ENCODE measurements around the gene AANAT.

The AANAT gene

GRCh38 chr17:76442341-76443338, 24.8 kb upstream of the AANAT start:
- DNase-seq (ENCODE audit: low read depth in 2 of 2), result no peak

DNA sequence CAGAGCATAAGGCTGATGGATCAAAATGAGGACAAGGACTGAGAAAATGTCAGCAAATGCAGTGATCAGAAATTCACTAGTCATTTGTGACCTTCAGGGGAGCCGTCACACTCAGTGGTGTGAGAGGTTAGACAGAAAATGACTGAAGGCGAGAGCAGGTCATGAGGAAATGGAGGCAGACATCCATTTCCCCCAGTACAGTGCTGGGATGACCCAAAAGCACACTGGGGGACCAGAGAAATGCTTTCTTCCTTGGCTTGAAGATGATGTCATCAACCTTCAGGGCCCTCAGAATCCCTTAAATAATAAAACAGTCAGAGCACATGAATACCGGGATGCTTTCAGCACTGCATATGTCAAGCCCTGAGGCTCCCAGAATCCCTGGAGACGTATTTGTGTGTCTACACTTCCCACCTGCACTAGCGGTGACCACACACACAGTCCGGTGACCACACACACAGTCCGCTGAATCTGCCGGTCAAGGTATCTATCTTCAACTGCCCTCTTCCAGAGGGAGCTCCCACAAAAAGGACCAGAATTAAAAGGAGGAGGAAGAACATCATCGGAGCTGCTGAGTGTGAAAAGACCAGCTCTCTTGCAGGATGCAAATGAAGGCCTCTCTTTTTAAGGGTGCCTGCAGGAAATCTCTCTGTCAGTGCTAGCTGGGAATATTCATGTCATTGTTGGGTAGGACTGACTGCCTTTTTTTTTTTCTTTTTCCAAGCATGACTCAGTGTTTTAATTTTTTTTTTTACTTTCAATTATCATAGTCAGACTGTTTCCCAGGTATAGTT, 22.7 kb upstream of the AANAT start:
- no peak for DNase-seq (ENCODE audit: low read depth in 2 of 2)

DNA sequence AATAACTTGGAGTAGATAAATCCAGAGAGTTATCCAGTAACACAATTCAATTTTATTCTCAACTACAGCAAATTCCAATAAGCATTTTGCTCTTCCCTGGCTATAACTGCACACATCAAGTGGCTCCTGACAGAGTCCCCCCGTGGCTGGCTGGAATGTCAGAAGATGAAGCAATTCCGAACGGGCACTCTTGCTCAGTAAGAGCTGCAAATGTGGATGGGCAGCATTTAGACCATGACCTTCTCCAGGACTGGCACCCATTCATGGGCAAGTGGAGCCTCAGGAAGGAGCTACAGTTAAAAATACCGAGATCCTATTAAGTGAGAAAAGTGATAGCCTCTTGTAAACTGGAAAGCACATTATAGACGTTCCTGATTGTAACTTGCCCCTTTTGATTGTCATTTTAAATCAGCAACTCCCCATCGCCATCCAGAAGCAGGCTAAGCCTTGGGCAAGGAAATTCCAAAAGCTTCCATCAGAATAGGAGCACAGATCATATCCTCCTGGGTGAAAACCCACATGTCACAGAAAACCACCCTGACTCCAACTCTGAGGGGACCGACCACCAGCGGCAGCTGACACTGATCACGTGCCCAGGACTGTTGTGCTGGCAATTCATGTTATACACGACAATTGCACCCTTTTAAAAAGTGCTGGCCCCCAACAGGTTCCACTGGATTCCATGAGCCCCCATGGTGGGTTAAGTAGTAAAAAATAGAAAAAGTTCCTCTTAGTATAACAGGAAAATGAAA, 21.5 kb upstream of the AANAT start:
- DNase-seq (ENCODE audit: low read depth in 2 of 2), result no peak

- DNase-seq (ENCODE audit: low read depth in 2 of 2), result no peak
Observed at GRCh38 chr17:76446449-76447231, 20.8 kb upstream of the AANAT start.

- DNase-seq (ENCODE audit: low read depth in 2 of 2), result no peak
Observed at GRCh38 chr17:76447931-76448652, 19.3 kb upstream of the AANAT start.

DNA sequence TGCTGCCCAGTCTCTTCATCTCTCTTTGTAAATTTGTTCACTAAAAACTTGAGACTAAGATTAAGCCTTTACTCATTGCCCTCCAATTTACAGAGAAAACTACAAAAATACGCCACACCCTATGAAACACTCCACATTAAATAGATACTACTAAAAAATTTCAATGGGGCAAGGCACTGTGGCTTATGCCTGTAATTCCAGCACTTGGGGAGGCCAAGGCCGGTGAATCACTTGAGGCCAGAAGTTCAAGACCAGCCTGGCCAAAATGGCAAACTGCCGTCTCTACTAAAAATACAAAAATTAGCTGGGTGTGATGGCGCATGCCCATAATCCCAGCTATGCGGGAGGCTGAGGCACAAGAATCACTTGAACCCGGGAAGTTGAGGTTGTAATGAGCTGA, 18.3 kb upstream of the AANAT start:
- DNase-seq (ENCODE audit: low read depth in 2 of 2), result no peak

DNA sequence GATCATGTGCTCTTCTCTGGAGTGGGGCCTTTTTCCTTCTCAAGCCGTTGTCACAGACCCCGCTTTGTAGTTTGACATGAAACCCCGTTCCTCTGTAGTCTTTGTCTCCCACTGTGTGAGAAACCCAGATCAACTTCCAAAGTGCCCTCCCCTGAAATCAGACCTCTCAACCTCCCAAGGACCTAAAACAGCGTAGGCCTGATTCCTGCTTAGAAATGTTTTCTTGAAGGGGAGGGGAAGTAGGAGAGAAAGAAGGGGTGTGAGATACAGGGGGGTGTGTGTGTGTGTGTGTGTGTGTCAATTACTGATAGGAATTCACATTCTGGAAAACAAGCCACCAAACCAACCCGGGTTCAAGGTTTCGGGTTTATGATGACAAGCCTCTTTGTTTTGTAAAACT, 15.9 kb upstream of the AANAT start:
- DNase-seq (ENCODE audit: low read depth in 2 of 2), result no peak

GRCh38 chr17:76452127-76452659, 15.2 kb upstream of the AANAT start:
- no peak for DNase-seq (ENCODE audit: low read depth in 2 of 2)

DNA sequence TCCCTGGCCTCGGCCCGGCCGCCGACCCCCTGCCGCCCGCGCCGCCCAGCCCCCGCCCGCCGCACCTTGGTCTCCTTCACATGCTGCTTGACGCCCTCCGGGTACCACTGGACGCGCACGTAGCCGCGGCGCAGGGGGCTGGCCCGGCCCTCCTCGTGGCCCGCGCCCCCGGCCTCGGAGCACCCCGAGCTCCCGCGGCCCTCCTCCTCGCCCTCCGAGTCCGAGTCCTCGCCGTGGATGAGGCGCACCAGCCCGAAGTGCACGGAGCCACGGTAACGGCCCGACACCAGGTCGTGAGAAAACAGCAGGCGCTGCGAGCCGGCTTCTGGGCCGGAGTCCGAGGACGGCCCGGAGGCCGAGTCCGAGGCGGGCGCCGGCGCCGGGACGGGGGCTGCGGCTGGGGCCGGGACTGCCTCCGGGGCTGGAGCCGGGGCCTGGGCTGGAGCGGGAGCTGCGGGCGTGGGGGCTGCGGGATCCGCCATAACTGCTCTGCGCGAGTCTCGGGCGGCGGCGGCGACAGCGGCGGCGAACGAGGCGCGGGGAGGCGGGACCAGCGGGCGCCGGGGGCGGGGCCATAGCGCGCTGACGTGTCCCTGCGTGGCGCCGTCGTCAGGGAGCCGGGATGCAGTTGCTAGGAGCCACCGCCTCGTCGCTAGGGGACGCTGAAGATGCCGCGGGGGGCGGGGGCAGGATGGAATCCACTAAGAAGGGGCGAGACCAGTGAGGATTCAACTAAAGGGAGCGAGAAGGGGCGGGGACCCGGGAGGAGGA, 14.6 kb upstream of the AANAT start, which contains the start of gene UBE2O:
TSS of gene UBE2O (minus strand) at position 493 of the 771 bp plus-strand sequence. CDS start at position 482, 11 bp downstream.
- DNase-seq (ENCODE audit: low read depth in 2 of 2), result peak; percentile 80 to 88

GRCh38 chr17:76453431-76453743, 14.0 kb upstream of the AANAT start:
- no peak for DNase-seq (ENCODE audit: low read depth in 2 of 2)

- DNase-seq (ENCODE audit: low read depth in 2 of 2), result no peak
Observed at GRCh38 chr17:76458580-76459490, 8.6 kb upstream of the AANAT start.

- no peak for DNase-seq (ENCODE audit: low read depth in 2 of 2)
Observed at GRCh38 chr17:76459674-76460073, 7.7 kb upstream of the AANAT start.

- DNase-seq (ENCODE audit: low read depth in 2 of 2), result no peak
Observed at GRCh38 chr17:76461765-76462555, 5.4 kb upstream of the AANAT start.

- no peak for DNase-seq (ENCODE audit: low read depth in 2 of 2)
Observed at GRCh38 chr17:76462556-76463290, 4.7 kb upstream of the AANAT start.

DNA sequence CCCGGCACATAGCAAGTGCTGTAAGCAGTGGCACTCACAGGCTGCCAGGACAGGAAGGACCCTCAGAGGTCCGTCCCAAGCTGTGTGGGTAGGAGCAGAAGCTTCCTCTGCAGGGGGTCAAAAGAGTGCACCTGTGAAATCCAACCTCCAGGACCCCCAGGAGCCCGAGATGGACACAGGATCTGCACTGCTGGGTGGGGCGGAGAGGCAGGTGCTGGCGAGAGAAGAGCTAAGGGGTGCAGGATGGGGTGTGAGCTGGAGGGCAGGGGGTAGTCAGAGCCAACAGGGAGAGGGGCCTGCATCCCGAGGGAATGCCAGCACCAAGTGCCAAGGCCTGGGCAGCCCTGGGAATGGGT, 650 bp upstream of the AANAT start:
- DNase-seq (ENCODE audit: low read depth in 2 of 2), result no peak

DNA sequence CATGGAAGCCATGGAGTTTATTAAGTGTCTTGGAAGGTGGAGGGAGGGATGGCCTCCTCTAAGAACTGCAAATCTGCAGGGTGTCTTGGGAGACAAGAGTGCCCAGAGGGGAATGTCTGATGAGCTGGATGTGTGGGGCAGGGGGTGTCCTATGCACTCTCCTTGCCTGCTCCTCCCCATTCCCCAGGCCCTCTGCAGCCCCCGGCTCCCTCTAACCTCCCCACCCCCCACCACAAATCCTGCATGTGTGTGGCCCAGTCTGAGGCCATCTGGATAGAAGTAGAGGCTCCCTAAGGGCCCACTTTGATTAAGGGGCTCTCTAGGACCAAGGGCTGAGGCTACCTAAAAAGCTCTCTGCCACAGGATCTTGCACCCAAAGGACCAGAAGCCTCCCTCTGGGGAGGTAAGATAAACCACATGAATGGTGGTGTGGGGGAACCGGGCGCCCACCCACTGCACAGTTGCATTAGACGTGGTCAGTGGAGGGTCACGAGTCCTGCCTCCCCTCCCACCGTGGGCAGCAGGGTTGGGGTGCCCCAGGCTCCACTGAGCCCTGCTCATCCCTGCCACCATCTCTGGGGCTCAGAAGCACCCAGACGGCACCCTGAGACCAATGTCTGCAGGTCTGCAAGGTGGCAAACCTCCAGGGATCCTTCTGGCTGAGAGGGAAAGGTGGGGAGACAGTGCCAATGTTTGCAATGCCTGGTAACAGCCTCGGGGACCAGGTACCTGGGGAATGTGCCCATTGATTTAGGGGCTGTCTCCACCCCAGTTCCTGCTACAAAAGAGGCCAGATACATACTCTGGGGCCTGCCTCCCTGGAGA, 618 bp downstream of the AANAT start:
- DNase-seq (ENCODE audit: low read depth in 2 of 2), result no peak
